Activated T-cell treated with anti-CD3 and anti-CD28 coated beads for 4 hours (primary cell): Measurements from ENCODE around the gene ATXN2L.
"Not testable (repeated sequence)": the region's sequence is repeated elsewhere in the genome, so short reads cannot be mapped to it uniquely, and the experiment has no call there.

Experiments
- DNase-seq: peaks from one replicate; pipeline ENCODE4 v3.0.0-alpha.2; 2020

The ATXN2L gene

GRCh38 chr16:28837672-28838557 lies 15.1 kb downstream of the ATXN2L start:
- DNase-seq = no peak

DNA sequence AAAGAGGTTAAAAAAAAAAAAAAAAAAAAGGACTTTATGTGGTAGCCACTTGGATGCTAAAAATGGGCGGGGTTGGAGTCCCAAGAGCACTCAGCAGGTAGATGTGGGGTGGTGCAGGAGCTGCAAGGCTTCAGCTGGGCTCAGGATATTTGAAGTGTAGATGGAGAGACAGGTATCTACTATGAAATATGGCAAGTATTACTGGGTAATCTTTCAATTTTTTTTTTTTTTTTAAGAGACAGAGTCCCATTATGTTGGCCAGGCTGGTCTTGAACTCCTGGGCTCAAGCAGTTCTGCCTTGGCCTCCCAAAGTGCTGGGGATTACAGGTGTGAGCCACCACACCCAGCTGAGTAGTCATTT lies 15.7 kb downstream of the ATXN2L start:
- no peak for DNase-seq

DNA sequence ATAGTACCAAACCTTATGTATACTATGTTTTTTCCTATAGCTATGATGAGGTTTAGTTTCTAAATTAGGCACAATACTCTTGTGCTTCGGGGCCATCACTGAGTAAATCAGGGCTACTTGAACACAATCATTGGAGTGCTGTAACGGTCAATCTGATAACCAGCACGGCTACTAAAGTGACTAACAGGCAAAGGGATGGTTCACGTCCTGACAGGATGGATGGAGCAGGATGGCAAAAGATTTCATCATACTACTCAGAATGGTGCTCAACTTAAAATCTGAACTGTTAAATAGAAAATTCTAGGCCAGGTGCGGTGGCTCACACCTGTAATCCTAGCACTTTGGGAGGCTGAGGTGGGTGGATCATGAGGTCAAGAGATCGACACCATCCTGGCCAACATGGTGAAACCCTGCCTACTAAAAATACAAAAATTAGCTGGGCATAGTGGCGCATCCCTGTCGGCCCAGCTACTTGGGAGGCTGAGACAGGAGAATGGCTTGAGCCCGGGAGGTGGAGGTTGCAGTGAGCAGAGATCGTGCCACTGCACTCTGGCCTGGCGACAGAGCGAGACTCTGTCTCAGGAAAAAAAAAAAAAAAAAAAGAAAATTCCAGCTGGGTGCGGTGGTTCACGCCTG lies 16.3 kb downstream of the ATXN2L start:
- DNase-seq = no peak

GRCh38 chr16:28839899-28840298 lies 17.1 kb downstream of the ATXN2L start:
- DNase-seq = no peak

- no peak for DNase-seq
These were observed 19.9 kb downstream of the ATXN2L start for GRCh38 chr16:28842696-28843095.

- no peak for DNase-seq
These were observed 21.0 kb downstream of the ATXN2L start for GRCh38 chr16:28843766-28844165.

GRCh38 chr16:28844226-28844885 lies 21.6 kb downstream of the ATXN2L start:
- no peak for DNase-seq

GRCh38 chr16:28845293-28845692 lies 22.5 kb downstream of the ATXN2L start:
- DNase-seq = no peak

- DNase-seq = no peak
These were observed 22.9 kb downstream of the ATXN2L start for GRCh38 chr16:28845761-28846079.

- peak; percentile 95 for DNase-seq
These were observed 23.5 kb downstream of the ATXN2L start, which contains the start of gene TUFM for GRCh38 chr16:28846080-28846932. Gene TUFM (minus strand): TSS chr16:28846348. CDS start chr16:28846269, 79 bp downstream.

- no peak for DNase-seq
These were observed 24.1 kb downstream of the ATXN2L start for GRCh38 chr16:28846933-28847273.

DNA sequence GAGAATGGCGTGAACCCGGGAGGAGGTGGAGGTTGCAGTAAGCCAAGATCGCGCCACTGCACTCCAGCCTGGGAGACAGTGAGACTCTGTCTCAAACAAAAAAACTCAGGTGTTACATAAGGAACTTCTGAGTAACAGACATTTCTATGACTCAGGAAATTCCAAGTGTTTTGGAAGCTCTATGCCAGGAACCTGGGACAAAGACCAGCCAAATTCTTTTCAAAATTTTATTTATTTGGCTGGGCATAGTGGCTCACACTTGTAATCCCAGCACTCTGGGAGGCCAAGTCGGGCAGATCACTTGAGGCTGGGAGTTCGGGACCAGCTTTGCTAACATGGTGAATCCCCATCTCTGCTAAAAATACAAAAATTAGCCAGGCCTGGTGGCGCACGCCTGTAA lies 35.6 kb downstream of the ATXN2L start:
- no peak for DNase-seq

DNA sequence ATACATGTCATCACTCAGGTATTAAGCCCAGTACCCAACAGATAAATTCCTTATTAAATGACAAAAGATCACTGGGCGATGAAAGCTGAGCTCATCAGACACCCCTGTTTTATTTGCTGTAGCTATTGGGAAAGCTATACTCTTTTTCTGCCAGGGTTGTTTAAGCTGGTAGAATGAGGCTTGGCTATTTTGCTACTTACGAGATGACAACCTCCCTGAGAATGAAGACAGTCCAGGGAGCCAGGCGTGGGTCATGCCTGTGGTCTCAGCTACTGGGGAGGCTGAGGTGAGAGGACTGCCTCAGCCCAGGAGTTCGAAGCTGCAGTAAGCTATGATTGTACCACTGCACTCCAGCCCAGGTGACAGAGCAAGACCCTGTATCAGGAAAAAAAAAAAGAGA lies 36.5 kb downstream of the ATXN2L start:
- no peak for DNase-seq

- DNase-seq = no peak
These were observed 41.4 kb downstream of the ATXN2L start for GRCh38 chr16:28863929-28864793.

GRCh38 chr16:28865001-28865688 lies 42.3 kb downstream of the ATXN2L start:
- no peak for DNase-seq

GRCh38 chr16:28865722-28866453 lies 43.1 kb downstream of the ATXN2L start:
- no peak for DNase-seq

DNA sequence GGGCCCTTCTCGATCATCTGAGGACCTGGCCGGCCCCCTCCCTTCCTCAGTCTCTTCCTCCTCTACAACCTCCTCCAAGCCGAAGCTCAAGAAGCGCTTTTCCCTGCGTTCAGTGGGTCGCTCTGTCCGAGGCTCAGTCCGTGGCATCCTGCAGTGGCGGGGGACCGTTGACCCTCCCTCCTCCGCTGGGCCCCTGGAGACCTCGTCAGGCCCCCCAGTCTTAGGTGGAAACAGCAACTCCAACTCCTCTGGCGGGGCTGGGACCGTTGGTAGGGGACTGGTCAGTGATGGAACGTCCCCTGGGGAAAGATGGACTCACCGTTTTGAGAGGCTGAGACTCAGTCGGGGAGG lies 43.6 kb downstream of the ATXN2L start:
- no peak for DNase-seq

DNA sequence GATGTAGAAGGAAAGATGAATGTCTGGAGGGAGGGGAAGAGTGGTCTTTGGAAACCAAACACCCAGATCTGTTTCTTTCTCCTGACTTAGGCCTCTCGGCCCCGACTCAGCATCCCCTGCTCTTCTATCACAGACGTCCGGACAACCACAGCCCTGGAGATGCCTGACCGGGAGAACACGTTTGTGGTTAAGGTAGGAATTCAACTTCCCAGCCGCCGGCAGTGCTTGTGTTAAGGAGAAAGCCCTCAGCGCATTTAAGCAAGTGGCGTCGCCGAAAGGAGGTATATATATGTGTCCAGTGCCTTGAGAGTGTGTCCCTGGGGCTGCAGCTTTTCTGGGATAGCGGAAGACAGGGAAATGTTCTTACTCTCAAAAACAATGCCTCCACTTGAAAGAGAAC lies 44.4 kb downstream of the ATXN2L start:
- DNase-seq = no peak

- DNase-seq = not testable (repeated sequence)
These were observed 44.8 kb downstream of the ATXN2L start for GRCh38 chr16:28867646-28868045.

GRCh38 chr16:28869201-28869600 lies 46.4 kb downstream of the ATXN2L start:
- no peak for DNase-seq

GRCh38 chr16:28872952-28873351 lies 50.2 kb downstream of the ATXN2L start:
- DNase-seq = no peak
